NCI-H1092 treated with DMSO at 0.1 percent for 48 hours (cell line): ENCODE data around the gene AMT.

ENCODE experiments used
- DNase-seq: peaks from one replicate; lab custom pipeline; 2025; lab: John Stamatoyannopoulos, UW

AMT gene

DNA sequence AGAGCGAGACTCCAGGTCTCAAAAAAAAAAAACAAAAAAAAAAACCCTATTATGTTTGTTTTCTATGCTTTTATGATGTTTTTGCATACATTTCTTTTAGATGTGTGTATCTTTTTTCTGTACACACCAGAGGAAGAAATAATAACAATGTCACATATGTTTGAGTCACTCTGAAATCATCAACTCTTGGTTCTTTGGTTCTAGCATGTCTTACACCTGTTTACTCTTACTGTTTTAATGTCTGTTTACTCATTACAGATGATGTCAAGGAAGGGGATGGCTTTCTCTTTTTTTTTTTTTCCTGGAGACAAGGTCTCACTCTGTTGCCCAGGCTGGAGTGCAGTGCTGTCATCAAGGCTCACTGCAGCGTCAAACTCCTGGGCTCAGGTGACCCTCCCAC lies 34.6 kb downstream of the AMT start:
- DNase-seq = no peak

DNA sequence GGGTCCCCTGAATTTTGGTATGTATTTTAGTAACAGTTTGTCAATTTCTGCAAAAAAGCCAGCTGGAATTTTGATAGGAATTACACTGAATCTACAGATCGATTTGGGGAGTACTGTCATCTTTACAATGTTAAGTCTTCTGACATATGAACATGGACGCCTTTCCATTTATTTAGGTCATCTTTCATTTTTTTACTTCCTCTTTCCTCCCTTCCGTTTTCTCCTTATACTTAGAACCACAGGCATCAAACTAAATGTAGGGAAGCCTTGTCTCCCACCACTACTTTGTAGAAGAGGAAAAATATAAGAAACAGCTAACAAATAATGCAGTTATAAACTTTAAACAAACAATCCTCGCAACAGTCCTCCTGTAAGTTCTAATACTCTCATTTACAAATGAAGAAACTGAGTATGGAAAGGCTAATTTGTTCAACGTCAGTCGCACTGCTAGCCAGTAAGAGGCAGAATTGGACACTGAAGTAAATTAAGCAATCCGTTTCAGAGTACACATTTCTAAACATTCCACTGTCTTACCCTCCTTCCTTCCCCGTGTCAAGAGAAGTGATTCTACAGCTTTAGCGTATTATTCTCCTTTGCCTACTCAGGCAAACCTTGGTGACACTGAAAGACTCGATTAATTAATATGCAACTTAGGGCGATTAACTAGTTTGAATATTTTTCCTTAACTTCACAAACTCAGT lies 36.1 kb downstream of the AMT start:
- DNase-seq = no peak

DNA sequence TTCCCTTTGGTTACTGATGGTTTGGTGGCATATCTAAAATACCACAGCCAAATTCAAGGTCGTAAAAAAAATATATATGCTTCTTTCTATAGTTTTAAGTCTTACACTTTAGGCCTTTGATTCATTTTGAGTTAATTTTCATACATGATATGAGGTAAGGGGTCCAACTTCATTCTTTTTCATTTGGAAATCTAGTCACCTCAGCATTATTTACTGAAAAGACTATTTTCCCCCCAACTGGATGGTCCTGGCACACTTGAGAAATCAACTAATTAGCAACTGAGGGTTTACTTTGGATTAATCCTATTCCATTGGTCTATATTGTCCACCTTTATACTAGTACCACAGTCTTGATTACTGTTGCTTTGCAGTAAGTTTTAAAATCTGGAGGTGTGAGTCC lies 36.7 kb downstream of the AMT start:
- DNase-seq = no peak

DNA sequence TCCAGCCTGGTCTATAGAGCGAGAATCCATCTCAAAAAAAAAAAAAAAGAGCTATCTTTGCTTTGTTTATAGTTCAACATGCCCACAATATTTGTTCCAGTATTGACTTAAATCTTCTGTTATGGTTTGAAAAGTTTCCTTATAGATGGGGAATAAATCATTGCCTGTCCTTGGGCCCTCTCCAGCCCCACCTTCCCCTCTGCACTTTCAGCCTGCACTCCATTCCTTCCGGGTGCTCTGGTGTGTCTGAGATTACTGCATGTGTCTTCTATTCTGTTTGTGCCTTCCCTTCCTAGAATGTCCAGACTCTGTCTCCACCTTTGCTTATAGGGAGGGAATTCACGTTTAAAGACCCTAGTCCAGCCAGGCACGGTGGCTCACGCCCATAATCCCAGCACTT lies 38.9 kb downstream of the AMT start:
- DNase-seq = no peak

DNA sequence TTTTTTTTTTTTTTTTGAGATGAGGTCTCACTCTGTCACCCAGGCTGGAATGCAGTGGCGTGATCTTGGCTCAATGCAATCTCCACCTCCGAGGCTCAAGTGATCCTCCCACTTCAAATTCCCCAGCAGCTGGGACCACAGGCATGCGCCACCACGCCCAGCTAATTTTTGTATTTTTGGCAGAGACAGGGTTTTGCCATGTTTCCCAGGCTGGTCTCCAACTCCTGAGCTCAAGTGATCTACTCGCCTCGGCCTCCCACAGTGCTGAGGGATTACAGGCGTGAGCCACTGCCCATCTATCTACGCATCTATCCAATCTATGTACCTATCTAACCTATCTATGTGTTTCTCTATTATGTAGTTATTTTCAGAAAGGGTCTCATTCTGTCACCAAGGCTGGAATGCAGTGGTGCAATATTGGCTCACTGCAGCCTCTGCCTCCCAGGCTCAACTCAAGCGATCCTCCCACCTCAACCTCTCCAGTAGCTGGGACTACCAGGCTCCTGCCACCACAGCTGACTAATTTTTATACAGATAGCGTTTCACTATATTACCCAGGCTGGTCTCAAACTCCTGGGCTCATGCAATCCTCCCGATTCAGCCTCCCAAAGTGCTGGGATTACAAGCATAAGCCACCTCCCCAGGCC lies 43.9 kb downstream of the AMT start:
- DNase-seq = no peak

DNA sequence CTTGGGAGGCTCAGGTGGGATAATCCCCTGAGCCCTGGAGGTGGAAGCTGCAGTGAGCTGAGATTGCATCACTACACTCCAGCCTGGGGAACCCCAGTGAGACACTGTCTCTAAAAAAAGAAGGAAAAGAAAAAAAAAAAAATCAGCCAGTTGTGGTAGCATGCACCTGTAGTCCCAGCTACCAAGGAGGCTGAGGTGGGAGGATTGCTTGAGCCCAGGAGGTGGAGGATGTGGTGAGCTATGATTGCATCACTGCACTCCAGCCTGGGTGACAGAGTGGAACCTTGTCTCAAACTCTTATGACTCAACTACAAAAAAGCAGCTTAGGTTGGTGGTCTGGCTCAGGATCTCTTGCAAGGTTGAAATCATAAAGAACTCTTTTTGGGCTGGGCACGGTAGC lies 44.8 kb downstream of the AMT start:
- no peak for DNase-seq

DNA sequence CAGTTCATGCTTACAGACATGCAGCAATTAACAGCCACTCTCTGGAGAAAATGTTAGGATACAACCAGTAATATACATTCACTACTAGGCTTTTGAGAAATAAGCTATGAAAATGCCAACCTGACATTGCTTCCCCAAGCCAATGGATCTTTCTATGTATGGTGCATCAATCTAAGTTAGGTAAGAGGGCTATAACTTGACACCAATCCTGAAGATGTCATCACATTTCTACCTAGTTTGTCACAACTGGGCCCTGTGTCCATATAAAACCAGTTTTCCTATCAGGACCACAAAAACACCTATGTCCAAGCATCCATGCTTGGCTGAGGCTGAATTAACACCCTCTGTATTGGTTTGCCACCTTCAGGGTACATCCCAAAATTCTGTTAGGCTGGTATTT lies 50.3 kb downstream of the AMT start:
- no peak for DNase-seq

DNA sequence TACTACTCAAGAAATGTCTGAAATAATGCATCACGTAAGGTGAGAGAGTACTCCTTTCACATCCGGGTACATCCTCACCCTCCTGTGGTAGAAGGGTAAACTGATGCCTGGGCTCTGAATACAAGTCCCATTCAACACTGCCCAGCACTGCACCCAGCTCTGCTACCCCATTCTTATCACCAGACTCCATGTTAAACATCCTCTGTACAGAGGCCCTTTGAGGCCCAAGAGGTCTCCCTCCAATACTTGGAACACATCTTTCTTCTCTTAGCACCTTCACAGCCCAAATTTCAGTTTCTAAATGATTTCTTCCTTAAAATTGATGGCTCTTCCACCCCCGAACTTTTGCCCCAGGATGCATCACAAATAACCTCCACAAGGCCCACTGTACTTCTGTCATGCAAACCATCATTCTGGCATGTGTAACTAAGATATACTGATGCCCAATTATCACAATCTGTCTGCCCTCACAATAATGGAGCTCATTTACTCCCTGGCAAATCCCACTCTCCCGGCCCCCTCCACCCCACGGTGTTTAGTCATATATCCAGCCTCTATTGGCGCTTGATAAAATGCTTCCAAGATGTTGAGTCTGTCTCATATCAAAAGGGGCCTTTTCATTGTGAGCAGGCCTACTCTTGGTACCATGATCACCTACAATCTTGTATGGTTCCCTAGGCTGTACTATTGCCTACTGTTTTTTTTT lies 51.5 kb downstream of the AMT start:
- DNase-seq = no peak
